HepG2 (cell line): Measurements from ENCODE around the gene ASTN2.

Experiments
- ARID3A ChIP-seq: IDR thresholded peaks from 2 replicates; pipeline ENCODE4 v1.6.1; 2012; ENCODE audit warnings: low read depth, low read length, improper control_type of control experiment
- MXI1 ChIP-seq: IDR thresholded peaks from 3 replicates; pipeline ENCODE4 v1.6.1; 2012; ENCODE audit warnings: low read depth, low read length, inconsistent platforms, borderline replicate concordance
- PAF1 ChIP-seq: IDR thresholded peaks from 2 replicates; pipeline ENCODE4 v1.6.1; 2016; ENCODE audit warnings: missing genetic modification reagents, missing compliant biosample characterization
- PRDM15 ChIP-seq: sonication (generic); formaldehyde crosslinking; IDR thresholded peaks from 2 replicates; pipeline ENCODE4 v1.4.0; 2020; ENCODE audit warnings: missing genetic modification reagents
- TP53 ChIP-seq: sonication (generic); formaldehyde crosslinking; conservative IDR thresholded peaks from 2 replicates; pipeline ENCODE4 v1.4.0; 2020; ENCODE audit warnings: missing genetic modification reagents
- ZBTB33 ChIP-seq: sonication (generic); formaldehyde crosslinking; IDR thresholded peaks from 2 replicates; pipeline ENCODE4 v1.4.0; 2020; ENCODE audit warnings: missing genetic modification reagents
- ZNF12 ChIP-seq: sonication (generic); formaldehyde crosslinking; IDR thresholded peaks from 2 replicates; pipeline ENCODE4 v1.5.0; 2020; ENCODE audit warnings: missing genetic modification reagents
- ZNF407 ChIP-seq: sonication (generic); formaldehyde crosslinking; IDR thresholded peaks from one replicate; pipeline ENCODE4 v1.5.1; 2020; ENCODE audit warnings: mild to moderate bottlenecking, missing genetic modification reagents; ENCODE audit errors: not compliant biosample characterization
- TF ChIP-seq, protein P1 (sequence below): sonication (generic); formaldehyde crosslinking; IDR thresholded peaks from 2 replicates; pipeline ENCODE4 v1.5.0; 2020; ENCODE audit warnings: mild to moderate bottlenecking, missing genetic modification reagents, moderate library complexity
- TF ChIP-seq, protein P2 (sequence below): IDR thresholded peaks from 2 replicates; pipeline ENCODE4 v1.6.1; 2016; ENCODE audit warnings: missing genetic modification reagents, missing compliant biosample characterization

GRCh38 chr9:116718111-116718510 is 696.7 kb downstream of the ASTN2 start:
- TF ChIP-seq, protein P1, sequence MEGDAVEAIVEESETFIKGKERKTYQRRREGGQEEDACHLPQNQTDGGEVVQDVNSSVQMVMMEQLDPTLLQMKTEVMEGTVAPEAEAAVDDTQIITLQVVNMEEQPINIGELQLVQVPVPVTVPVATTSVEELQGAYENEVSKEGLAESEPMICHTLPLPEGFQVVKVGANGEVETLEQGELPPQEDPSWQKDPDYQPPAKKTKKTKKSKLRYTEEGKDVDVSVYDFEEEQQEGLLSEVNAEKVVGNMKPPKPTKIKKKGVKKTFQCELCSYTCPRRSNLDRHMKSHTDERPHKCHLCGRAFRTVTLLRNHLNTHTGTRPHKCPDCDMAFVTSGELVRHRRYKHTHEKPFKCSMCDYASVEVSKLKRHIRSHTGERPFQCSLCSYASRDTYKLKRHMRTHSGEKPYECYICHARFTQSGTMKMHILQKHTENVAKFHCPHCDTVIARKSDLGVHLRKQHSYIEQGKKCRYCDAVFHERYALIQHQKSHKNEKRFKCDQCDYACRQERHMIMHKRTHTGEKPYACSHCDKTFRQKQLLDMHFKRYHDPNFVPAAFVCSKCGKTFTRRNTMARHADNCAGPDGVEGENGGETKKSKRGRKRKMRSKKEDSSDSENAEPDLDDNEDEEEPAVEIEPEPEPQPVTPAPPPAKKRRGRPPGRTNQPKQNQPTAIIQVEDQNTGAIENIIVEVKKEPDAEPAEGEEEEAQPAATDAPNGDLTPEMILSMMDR (CRISPR knock-in tag): no peak
- no peak for TF ChIP-seq TP53 (CRISPR knock-in tag)
- no peak for TF ChIP-seq PAF1 (CRISPR knock-in tag)
- TF ChIP-seq ARID3A: no peak
- no peak for TF ChIP-seq ZNF12 (CRISPR knock-in tag)
- TF ChIP-seq ZBTB33: no peak
- TF ChIP-seq ZNF407: no peak
- TF ChIP-seq, protein P2, sequence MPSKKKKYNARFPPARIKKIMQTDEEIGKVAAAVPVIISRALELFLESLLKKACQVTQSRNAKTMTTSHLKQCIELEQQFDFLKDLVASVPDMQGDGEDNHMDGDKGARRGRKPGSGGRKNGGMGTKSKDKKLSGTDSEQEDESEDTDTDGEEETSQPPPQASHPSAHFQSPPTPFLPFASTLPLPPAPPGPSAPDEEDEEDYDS: no peak
- TF ChIP-seq PRDM15 (CRISPR knock-in tag): no peak
- TF ChIP-seq MXI1: no peak
